GM21528 (cell line): ENCODE data around the gene AEN.
A peak's percentile ranks its signal among the peaks of the same experiment; 100 is the strongest.

Source experiments
- ATAC-seq: cut with Tn5 transposase; IDR thresholded peaks from one replicate; pipeline ENCODE4 v1.9.1; 2021; ENCODE audit warnings: mild to moderate bottlenecking, moderate library complexity; ENCODE audit not compliant: unreplicated experiment, low FRiP score

Gene AEN

GRCh38 chr15:88612186-88612796 is 8.8 kb upstream of the AEN start:
- ATAC-seq = no peak

GRCh38 chr15:88613074-88613944 is 7.8 kb upstream of the AEN start:
- no peak for ATAC-seq

GRCh38 chr15:88615303-88616107 is 5.6 kb upstream of the AEN start:
- ATAC-seq = no peak

- ATAC-seq = no peak
These were observed 4.9 kb upstream of the AEN start for GRCh38 chr15:88616240-88616639.

GRCh38 chr15:88617031-88617722 is 4.0 kb upstream of the AEN start:
- ATAC-seq = no peak

- no peak for ATAC-seq
These were observed 3.4 kb upstream of the AEN start for GRCh38 chr15:88617790-88618189.

- ATAC-seq = no peak
These were observed 2.5 kb upstream of the AEN start for GRCh38 chr15:88618686-88619085.

- no peak for ATAC-seq
These were observed 1.3 kb upstream of the AEN start for GRCh38 chr15:88619796-88620195.

GRCh38 chr15:88621789-88622604 is 857 bp downstream of the AEN start:
- peak; percentile 51 for ATAC-seq

GRCh38 chr15:88622605-88622975 is 1.4 kb downstream of the AEN start:
- ATAC-seq = no peak

GRCh38 chr15:88623061-88623460 is 1.9 kb downstream of the AEN start:
- ATAC-seq = no peak

- ATAC-seq = no peak
These were observed 2.5 kb downstream of the AEN start for GRCh38 chr15:88623632-88624031.

- no peak for ATAC-seq
These were observed 3.2 kb downstream of the AEN start for GRCh38 chr15:88624156-88624970.

- no peak for ATAC-seq
These were observed 3.9 kb downstream of the AEN start for GRCh38 chr15:88624971-88625490.

GRCh38 chr15:88625943-88626741 is 5.0 kb downstream of the AEN start:
- no peak for ATAC-seq

- ATAC-seq = no peak
These were observed 6.3 kb downstream of the AEN start for GRCh38 chr15:88627463-88627862.

- no peak for ATAC-seq
These were observed 7.0 kb downstream of the AEN start for GRCh38 chr15:88628018-88628654.

GRCh38 chr15:88629071-88629470 is 7.9 kb downstream of the AEN start:
- no peak for ATAC-seq
